LNCAP (cell line): ENCODE measurements around the gene SPATA6L.

Source experiments
- TF ChIP-seq, protein P1 (sequence below): fragments of 450-650 bp; IDR thresholded peaks from 2 replicates; pipeline ENCODE4 v1.5.1; 2017; ENCODE audit warnings: mild to moderate bottlenecking

The SPATA6L gene

DNA sequence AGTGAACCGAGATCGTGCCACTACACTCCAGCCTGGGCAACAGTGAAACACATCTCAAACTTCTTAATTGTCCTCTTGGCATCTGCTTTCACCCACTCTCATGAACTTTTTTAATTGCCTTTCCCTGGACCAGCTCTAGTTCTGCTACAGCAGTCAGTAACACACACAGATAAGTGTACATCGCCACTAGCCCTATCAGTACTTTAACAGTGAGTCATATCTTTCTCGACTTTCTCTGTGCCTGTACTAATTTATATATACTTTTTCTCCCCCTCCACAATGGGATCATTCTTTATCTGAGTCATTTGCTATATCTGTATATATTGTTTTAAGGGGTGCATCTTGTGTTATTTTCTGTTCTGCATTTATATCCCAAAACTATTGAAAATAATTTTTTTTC, 19.8 kb upstream of the SPATA6L start:
- TF ChIP-seq, protein P1, sequence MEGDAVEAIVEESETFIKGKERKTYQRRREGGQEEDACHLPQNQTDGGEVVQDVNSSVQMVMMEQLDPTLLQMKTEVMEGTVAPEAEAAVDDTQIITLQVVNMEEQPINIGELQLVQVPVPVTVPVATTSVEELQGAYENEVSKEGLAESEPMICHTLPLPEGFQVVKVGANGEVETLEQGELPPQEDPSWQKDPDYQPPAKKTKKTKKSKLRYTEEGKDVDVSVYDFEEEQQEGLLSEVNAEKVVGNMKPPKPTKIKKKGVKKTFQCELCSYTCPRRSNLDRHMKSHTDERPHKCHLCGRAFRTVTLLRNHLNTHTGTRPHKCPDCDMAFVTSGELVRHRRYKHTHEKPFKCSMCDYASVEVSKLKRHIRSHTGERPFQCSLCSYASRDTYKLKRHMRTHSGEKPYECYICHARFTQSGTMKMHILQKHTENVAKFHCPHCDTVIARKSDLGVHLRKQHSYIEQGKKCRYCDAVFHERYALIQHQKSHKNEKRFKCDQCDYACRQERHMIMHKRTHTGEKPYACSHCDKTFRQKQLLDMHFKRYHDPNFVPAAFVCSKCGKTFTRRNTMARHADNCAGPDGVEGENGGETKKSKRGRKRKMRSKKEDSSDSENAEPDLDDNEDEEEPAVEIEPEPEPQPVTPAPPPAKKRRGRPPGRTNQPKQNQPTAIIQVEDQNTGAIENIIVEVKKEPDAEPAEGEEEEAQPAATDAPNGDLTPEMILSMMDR: no peak

- TF ChIP-seq, protein P1: no peak
Observed at GRCh38 chr9:4684820-4685219, 18.5 kb upstream of the SPATA6L start.

GRCh38 chr9:4680750-4681149, 14.5 kb upstream of the SPATA6L start:
- TF ChIP-seq, protein P1: no peak

GRCh38 chr9:4680173-4680525, 13.9 kb upstream of the SPATA6L start:
- TF ChIP-seq, protein P1: no peak

DNA sequence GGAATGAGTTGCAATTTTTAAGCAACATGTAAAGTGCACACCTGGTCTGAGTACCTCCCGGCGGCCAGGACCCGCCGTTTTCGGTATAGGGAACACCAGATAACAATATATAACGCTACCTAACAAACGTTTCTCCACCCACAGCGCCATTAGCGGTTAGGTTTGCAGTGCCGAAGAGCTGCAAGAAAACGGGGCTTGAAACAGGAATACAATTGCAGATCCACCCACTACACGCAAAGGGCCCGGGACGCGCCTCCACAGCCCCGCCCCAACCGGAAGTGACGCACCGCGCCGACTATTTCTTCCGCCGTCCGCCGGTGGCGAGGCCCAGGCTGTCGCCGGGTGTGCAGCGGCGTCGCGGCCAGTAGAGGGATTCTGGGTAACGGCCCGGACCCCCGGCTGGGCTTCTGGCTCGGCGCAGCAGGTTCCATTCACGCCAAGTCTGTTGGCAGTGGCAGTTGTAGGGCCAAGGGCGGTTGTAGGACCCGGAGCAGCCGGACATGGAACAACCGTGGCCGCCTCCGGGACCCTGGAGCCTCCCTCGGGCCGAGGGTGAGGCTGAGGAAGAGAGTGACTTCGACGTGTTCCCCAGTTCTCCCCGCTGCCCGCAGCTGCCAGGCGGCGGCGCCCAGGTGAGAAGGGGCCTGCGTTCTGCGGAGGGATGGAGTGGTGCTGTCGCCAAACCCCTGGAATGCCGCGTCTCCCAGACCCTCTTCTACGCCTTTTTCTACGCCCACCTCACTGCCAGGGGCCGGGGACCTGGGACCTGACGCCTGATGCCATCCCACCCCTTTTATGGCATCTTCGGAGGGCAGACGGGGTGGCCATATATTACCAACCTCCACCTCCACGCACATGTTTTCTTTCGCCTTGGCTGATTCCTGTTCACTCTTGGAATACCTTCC, 13.2 kb upstream of the SPATA6L start, which contains the start of gene CDC37L1:
Gene CDC37L1 (plus strand): TSS at position 302 of the 905 bp plus-strand sequence. CDS start 199 bp downstream, at position 501.
- TF ChIP-seq, protein P1: peak; percentile 55

DNA sequence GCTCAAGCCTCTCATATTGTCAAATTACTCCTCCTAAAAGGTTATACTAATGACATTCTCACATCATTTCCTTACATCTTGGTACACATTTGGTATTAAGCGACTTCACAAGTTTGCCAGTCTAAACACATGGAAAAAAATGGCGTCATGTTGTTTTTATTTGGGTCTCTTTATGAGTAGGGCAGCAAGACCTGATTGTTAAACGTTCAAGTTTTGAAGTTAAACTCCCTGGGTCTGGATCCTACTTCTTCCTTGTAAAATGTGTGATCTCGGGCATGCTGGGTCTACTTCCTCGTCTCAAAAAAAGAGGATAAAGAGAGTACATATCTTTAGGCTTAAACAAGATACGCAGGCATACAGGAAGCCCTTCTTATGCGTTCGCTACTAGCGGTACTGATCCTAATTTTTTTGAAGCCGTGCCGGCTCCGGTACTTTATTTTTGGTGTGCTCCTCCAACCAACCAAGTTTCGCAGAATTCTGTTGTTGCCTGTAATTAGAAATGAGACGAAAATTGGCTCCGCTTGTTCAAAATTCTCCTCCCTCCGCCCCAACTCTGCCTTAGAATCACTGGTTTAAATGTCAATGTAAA, 12.5 kb upstream of the SPATA6L start:
- TF ChIP-seq, protein P1: no peak

DNA sequence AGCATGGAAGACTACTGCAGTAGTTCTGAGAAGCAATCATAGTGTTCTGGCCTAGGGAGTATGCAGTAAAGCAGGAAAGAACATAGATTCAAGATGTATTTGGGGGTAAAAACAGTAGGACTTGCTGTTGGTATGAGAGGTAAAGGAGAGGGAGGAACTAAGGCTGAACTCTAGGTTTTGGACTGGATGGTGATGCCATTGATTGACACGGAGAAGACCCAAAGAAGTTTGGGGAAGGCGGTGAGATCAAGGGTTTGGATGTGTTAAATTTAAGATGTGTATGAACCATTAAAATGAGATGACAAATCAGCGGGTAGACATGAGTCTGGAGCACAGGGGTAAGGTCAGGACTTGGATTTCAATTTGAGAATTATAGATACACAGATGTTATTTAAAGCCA, 11.1 kb upstream of the SPATA6L start:
- TF ChIP-seq, protein P1: no peak
